GM18499 (cell line): ENCODE results near the gene PYGO2.
"Not testable (repeated sequence)": the region's sequence is repeated elsewhere in the genome, so short reads cannot be mapped to it uniquely, and the experiment has no call there.

ENCODE experiments used
- ATAC-seq: cut with Tn5 transposase; IDR thresholded peaks from one replicate; pipeline ENCODE4 v1.9.1; 2021; ENCODE audit warnings: moderate number of reproducible peaks; ENCODE audit not compliant: insufficient read depth, unreplicated experiment

PYGO2 gene

GRCh38 chr1:154925335-154926170, 36.0 kb downstream of the PYGO2 start:
- ATAC-seq = no peak

- ATAC-seq = no peak
These were observed 37.9 kb downstream of the PYGO2 start for GRCh38 chr1:154923695-154924094.

GRCh38 chr1:154913273-154913672, 48.3 kb downstream of the PYGO2 start:
- ATAC-seq = no peak

GRCh38 chr1:154912755-154913154, 48.8 kb downstream of the PYGO2 start:
- no peak for ATAC-seq

GRCh38 chr1:154911691-154912550, 49.7 kb downstream of the PYGO2 start:
- no peak for ATAC-seq

- ATAC-seq = no peak
These were observed 50.7 kb downstream of the PYGO2 start for GRCh38 chr1:154910851-154911250.

GRCh38 chr1:154908937-154909336, 52.6 kb downstream of the PYGO2 start:
- ATAC-seq = no peak

- ATAC-seq = not testable (repeated sequence)
These were observed 53.5 kb downstream of the PYGO2 start for GRCh38 chr1:154908129-154908528.
